ENCODE data around the gene PPP2R5D.

Gene PPP2R5D

DNA sequence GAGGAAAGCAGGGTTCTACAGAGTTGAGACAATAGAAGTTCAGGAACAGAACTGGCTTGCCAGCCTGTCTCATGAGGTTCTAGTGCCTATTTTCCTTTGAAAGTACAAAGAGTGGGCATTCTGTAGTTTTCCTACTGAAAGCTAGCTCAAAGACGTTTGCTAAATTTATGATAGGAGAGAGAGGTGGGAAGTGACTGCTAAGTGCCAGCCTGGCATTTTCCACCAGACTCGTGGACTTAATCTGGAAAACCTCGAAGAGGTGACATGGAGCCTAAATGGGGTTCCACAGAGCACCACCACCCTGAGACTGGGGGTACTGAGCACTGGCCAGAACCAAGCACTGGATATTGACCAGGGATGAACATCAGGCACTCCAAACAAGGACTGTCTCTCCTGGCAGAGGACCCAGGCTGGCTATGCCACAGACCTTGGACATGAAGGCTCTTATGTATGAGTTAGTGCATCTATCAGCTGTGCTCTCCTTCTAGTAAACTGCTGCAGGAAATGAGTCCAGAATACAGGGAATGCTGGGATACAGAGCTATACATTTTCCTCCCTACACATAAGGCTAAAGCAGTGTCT, 12.5 kb upstream of the PPP2R5D start:
- H3K27ac ChIP-seq, result no peak overlapping the region
- no peak for TF ChIP-seq ZFX (IDR thresholded peaks at IDR 0.05)
- TF ChIP-seq, protein P1, sequence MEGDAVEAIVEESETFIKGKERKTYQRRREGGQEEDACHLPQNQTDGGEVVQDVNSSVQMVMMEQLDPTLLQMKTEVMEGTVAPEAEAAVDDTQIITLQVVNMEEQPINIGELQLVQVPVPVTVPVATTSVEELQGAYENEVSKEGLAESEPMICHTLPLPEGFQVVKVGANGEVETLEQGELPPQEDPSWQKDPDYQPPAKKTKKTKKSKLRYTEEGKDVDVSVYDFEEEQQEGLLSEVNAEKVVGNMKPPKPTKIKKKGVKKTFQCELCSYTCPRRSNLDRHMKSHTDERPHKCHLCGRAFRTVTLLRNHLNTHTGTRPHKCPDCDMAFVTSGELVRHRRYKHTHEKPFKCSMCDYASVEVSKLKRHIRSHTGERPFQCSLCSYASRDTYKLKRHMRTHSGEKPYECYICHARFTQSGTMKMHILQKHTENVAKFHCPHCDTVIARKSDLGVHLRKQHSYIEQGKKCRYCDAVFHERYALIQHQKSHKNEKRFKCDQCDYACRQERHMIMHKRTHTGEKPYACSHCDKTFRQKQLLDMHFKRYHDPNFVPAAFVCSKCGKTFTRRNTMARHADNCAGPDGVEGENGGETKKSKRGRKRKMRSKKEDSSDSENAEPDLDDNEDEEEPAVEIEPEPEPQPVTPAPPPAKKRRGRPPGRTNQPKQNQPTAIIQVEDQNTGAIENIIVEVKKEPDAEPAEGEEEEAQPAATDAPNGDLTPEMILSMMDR (conservative IDR thresholded peaks at IDR 0.05), result no peak

DNA sequence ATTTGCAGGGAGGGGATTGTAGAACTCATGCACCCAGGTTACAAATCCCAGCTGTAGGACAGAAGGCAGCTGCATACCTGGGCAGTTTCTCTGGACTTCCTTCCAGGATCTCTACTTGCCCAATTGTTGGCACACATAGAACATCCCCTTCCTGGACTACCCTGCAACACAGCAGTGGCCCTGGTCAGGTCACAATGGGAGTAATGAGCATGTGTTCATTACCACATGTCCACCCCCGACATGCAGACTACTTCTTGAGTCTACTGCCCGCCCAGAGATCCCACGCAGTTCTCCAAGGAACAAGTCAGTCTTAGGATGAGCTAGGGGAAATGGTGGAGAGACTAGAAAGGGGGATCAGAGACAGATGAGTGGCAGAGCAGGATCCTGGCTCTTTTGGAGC, 10.4 kb upstream of the PPP2R5D start:
- H3K27ac ChIP-seq, result no peak overlapping the region
- TF ChIP-seq ZFX (IDR thresholded peaks at IDR 0.05), result no peak
- TF ChIP-seq, protein P1 (conservative IDR thresholded peaks at IDR 0.05), result no peak

DNA sequence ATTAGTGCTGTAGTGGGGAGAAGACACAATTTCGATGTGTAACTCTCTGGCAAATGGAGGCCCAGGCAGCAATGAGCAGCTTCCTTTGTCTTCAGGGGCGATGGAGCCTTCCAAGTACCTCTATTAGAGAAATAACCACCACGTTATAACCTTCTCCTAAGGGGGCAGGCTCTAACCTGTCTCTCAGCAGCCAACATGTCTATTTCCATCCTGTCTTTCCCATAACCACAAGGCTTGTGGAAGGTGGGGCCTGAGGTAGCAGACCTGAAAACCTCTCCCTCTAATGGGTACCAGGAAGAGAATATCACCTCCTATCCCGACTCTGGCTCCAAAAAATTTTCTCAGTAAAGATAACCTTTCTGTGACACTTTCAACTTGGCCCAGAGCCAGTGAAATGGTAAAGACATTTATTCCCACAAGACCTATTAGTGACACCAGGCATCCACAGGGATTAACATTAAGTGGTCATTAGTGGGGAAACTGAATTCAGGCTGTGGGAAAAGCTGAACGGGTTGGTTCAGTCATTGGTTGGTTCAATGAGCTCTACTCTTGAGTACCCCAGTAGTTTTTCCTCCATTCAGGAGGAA, 9.4 kb upstream of the PPP2R5D start:
- no peak overlapping the region for H3K27ac ChIP-seq
- TF ChIP-seq, protein P1 (conservative IDR thresholded peaks at IDR 0.05), result no peak
- TF ChIP-seq ZFX (IDR thresholded peaks at IDR 0.05), result no peak

DNA sequence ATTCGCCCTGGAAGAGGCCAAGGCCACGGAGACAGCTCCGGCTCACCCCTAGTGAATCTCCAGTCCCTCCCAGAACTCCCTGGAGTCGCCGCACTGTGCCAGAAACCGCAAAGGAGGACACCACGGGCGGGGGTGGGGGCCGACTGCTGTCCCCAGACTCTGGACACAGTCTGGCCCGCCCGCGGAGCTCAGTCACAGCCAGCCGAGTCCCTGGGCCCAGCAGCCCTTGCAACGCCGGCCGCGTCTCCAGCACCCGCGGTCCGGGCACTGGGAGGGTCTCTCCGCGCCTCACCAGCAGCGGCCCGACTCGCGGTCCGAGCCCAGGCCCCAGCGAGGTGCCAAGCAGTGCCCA, 5.9 kb upstream of the PPP2R5D start:
- H3K27ac ChIP-seq, result peak overlapping the region; percentile 96
- TF ChIP-seq, protein P1 (conservative IDR thresholded peaks at IDR 0.05), result no peak
- no peak for TF ChIP-seq ZFX (IDR thresholded peaks at IDR 0.05)

DNA sequence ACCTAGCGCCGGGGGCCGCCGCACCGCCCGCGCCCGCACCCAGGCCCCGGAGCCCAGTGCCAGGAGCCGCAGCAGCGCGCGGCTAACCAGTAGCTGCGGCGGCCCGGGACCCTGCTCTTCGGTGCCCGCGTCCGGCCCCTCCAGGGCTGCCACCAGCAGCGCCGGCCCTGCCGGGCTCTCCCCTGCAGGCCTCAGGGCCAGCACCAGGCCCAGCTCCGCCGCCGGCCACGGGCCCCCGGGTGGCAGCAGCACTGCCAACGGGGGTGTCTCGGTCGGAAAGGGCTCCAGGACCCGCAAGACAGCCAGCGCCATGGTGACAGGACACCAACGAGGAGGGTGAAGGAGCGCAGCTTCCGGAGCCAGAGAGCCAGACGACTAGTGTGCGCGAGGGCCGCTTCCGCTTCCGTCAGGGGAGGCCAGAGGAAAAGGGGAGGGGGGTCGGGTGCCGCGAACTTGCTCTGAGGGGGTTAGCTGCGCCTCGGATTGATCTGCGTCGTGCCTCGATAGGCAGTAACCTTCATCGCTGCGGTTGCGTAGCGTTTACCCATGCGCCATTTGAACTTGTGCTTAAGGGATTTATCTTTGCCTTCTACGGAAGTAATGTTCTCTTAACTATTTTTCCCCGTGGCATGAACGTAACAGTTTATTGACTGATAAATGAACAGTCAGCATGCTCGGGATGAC, 5.4 kb upstream of the PPP2R5D start, which contains the start of gene PEX6:
Gene PEX6 (minus strand): TSS at position 343 of the 684 bp plus-strand sequence. CDS start 31 bp downstream, at position 312.
- peak; percentile 97 for TF ChIP-seq ZFX (IDR thresholded peaks at IDR 0.05)
- TF ChIP-seq, protein P1 (conservative IDR thresholded peaks at IDR 0.05), result no peak
- peak within 1 kb of the TSS; percentile 96 for H3K27ac ChIP-seq

DNA sequence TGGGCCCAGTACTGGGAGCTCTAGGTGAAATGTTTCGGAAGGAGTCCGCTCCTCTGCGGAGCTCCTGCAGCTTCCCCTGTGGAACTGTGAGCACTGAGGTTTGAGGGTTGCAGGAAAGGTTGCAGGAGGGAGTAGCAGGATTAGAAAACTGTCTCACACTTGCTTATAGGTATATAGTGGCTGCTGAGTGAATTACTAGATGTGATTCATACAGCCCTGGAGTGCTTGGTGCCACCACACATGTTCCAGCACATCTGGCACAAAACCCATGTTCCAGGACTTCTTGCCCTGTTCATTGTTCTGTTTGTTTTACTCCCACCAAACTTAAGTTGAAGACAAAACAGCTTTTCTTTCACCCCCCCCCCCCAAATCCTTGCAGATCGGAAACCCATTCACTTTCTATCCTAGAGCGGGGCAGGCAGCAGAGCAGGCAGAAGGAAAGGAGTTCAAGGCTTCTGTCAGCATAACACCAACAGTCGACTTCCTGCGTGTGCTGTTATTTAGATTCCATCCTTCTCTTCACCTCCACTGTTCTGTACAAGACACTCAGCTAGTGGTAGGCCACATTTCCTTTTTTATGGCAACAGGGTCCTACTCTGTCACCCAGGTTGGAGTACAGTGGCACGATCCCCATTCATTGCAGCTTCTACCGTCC, 4.7 kb upstream of the PPP2R5D start:
- no peak for TF ChIP-seq ZFX (IDR thresholded peaks at IDR 0.05)
- TF ChIP-seq, protein P1 (conservative IDR thresholded peaks at IDR 0.05), result no peak
- H3K27ac ChIP-seq, result peak overlapping the region; percentile 96

DNA sequence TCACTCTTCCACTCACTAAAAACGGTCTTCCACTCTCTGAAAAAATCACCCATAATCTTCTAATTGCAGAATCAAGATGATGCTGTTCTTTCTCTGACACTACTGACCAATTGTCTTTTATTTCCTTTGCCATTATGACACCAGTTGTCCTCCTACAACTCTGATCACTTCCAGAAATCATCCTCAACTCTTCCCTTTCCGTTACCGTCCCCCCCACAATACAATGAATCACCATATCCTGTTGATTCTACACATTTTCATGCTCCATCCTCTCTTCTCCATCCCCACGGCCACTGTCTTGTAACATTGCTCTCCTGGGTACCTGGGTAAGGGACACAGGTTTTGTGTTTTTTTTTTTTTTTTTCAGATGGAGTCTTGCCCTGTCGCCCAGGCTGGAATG, 2.5 kb upstream of the PPP2R5D start:
- TF ChIP-seq ZFX (IDR thresholded peaks at IDR 0.05), result no peak
- TF ChIP-seq, protein P1 (conservative IDR thresholded peaks at IDR 0.05), result no peak
- no peak overlapping the region for H3K27ac ChIP-seq
